ENCODE data around the gene SIRT3. TPM values are rescaled to one million over a fixed set of nuclear protein-coding genes. Genes with fewer than 3 reads are reported as not detected.
A peak's percentile ranks its signal among the peaks of the same experiment; 100 is the strongest.

SIRT3 gene
- total RNA-seq, 2 donors from 2014 or later, result 36.5 to 39.0 TPM

GRCh38 chr11:206526-207207 lies 29.5 kb downstream of the SIRT3 start:
- Mint-ChIP-seq H3K4me3 (peak overlapping the region; percentile 96), H3K27me3 (ENCODE audit: low read depth) (no peaks in the 10 kb centered on the region), H3K4me1 (ENCODE audit: low read depth) (peaks cover 55% of the 10 kb centered on the region), H3K27ac (peak overlapping the region; percentile 99), H3K36me3 (ENCODE audit: insufficient read depth in 2 of 2) (peaks cover 10 to 13% of the 10 kb centered on the region in 2 donors), H3K9me3 (no peaks in the 10 kb centered on the region)
- DNase-seq (peak in 1 of 2 donors; percentile 22), ATAC-seq (replicated peaks in 1 of 2) (no peak)

GRCh38 chr11:206002-206384 lies 30.1 kb downstream of the SIRT3 start:
- DNase-seq (no peak), ATAC-seq (replicated peaks in 1 of 2) (no peak)
- Mint-ChIP-seq H3K9me3 (no peaks in the 10 kb centered on the region), H3K27me3 (ENCODE audit: low read depth) (no peaks in the 10 kb centered on the region), H3K4me1 (ENCODE audit: low read depth) (peaks cover 57% of the 10 kb centered on the region), H3K27ac (peak overlapping the region; percentile 77), H3K36me3 (ENCODE audit: insufficient read depth in 2 of 2) (peaks cover 9 to 13% of the 10 kb centered on the region in 2 donors), H3K4me3 (peak overlapping the region; percentile 96)

GRCh38 chr11:205221-206001 lies 30.7 kb downstream of the SIRT3 start:
- H3K36me3 Mint-ChIP-seq (ENCODE audit: insufficient read depth in 2 of 2), result peaks cover 9 to 13% of the 10 kb centered on the region in 2 donors
- no peaks in the 10 kb centered on the region for H3K27me3 Mint-ChIP-seq (ENCODE audit: low read depth)
- H3K9me3 Mint-ChIP-seq, result no peaks in the 10 kb centered on the region
- ATAC-seq (replicated peaks in 1 of 2) (no peak), DNase-seq (no peak)
- peaks cover 53% of the 10 kb centered on the region for H3K4me1 Mint-ChIP-seq (ENCODE audit: low read depth)
- H3K27ac Mint-ChIP-seq, result peak overlapping the region; percentile 22
- peak overlapping the region; percentile 96 for H3K4me3 Mint-ChIP-seq

GRCh38 chr11:204587-205109 lies 31.5 kb downstream of the SIRT3 start:
- no peaks in the 10 kb centered on the region for H3K9me3 Mint-ChIP-seq
- no peak for DNase-seq
- H3K27me3 Mint-ChIP-seq (ENCODE audit: low read depth), result no peaks in the 10 kb centered on the region
- H3K27ac Mint-ChIP-seq, result peak overlapping the region; percentile 22
- peaks cover 46% of the 10 kb centered on the region for H3K4me1 Mint-ChIP-seq (ENCODE audit: low read depth)
- peaks cover 9 to 11% of the 10 kb centered on the region in 2 donors for H3K36me3 Mint-ChIP-seq (ENCODE audit: insufficient read depth in 2 of 2)
- no peak for ATAC-seq (replicated peaks in 1 of 2)
- no peak overlapping the region for H3K4me3 Mint-ChIP-seq

GRCh38 chr11:203945-204586 lies 32.1 kb downstream of the SIRT3 start:
- peak overlapping the region; percentile 22 for H3K27ac Mint-ChIP-seq
- ATAC-seq (replicated peaks in 1 of 2) (no peak), DNase-seq (no peak)
- no peaks in the 10 kb centered on the region for H3K9me3 Mint-ChIP-seq
- H3K36me3 Mint-ChIP-seq (ENCODE audit: insufficient read depth in 2 of 2), result peaks cover 9 to 11% of the 10 kb centered on the region in 2 donors
- no peaks in the 10 kb centered on the region for H3K27me3 Mint-ChIP-seq (ENCODE audit: low read depth)
- H3K4me1 Mint-ChIP-seq (ENCODE audit: low read depth), result peaks cover 43% of the 10 kb centered on the region
- H3K4me3 Mint-ChIP-seq, result no peak overlapping the region

DNA sequence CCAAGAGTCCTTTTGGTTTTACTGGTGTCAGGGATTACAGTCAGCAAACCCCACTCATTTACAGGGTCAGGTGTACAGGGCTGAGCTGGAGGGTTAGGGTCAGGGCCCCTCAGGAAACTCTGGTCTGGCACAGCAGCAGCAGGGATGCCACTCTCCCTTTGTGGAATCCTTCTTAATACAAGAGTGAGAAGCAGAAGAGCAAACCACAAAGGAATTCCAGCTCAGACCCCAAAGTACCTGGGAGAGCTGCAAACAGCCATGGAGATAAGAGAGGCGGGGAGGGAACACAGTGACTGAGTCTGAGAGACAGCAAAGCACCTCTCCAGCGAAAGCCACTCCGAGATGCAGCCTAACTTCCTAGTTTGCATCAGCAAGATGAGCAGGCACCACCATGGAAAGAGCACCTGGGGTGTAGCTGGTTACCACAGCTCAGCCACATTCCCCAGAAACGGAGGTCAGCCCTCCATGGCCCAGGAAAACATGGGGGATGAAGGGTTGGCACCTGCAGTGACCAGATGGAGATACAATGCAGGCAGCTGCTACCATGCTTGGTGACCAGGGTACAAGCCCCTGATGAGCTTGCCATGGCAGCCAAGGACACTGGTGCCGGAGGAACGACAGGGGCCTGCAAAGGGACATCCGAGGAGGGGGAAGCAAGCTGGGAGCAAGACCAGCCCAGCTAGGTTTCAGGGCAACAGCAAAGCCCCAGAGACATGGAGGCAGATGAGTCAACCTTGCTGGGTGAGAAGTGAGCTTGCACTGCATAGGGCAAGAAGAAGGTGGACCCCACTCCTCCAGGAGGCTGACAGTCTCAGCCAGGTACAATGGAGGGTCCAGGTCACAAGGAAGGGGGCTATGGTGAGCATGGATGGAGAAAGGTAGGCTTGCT lies 32.8 kb downstream of the SIRT3 start:
- Mint-ChIP-seq H3K4me3 (peak overlapping the region; percentile 64 to 72), H3K27me3 (ENCODE audit: low read depth) (no peaks in the 10 kb centered on the region), H3K36me3 (ENCODE audit: insufficient read depth in 2 of 2) (peaks cover 8 to 9% of the 10 kb centered on the region in 2 donors), H3K4me1 (ENCODE audit: low read depth) (peaks cover 43% of the 10 kb centered on the region), H3K9me3 (no peaks in the 10 kb centered on the region), H3K27ac (peak overlapping the region; percentile 80)
- ATAC-seq (replicated peaks in 1 of 2) (no peak), DNase-seq (no peak)

DNA sequence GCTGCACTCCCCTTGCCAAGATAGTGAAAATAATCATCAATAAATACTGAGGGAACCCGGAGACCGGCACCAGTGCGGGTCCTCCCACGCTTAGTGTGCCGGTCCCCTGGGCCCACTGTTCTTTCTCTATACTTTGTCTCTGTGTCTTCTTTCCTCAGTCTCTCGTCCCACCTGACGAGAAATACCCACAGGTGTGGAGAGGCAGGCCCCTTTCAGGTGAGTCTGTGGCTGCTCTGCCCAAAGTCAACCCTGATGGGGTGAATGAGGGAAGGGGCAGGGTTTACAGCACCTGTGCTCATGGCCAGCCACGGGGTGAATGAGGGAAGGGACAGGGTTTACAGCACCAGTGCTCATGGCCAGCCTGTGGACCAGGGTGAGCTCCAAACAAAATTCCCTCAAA lies 33.7 kb downstream of the SIRT3 start:
- peak overlapping the region; percentile 64 to 72 for H3K4me3 Mint-ChIP-seq
- H3K27me3 Mint-ChIP-seq (ENCODE audit: low read depth), result no peaks in the 10 kb centered on the region
- DNase-seq (no peak), ATAC-seq (replicated peaks in 1 of 2) (no peak)
- H3K36me3 Mint-ChIP-seq (ENCODE audit: insufficient read depth in 2 of 2), result peaks cover 3 to 6% of the 10 kb centered on the region in 2 donors
- H3K9me3 Mint-ChIP-seq, result no peaks in the 10 kb centered on the region
- H3K4me1 Mint-ChIP-seq (ENCODE audit: low read depth), result peaks cover 43% of the 10 kb centered on the region
- H3K27ac Mint-ChIP-seq, result peak overlapping the region; percentile 80

GRCh38 chr11:201966-202365 lies 34.2 kb downstream of the SIRT3 start:
- Mint-ChIP-seq H3K4me1 (ENCODE audit: low read depth) (peaks cover 43% of the 10 kb centered on the region), H3K9me3 (no peaks in the 10 kb centered on the region), H3K36me3 (ENCODE audit: insufficient read depth in 2 of 2) (peaks cover 3% of the 10 kb centered on the region in 2 donors), H3K27me3 (ENCODE audit: low read depth) (no peaks in the 10 kb centered on the region), H3K27ac (peak overlapping the region; percentile 80), H3K4me3 (peak overlapping the region; percentile 64 to 72)
- ATAC-seq (replicated peaks in 1 of 2) (no peak), DNase-seq (no peak)

DNA sequence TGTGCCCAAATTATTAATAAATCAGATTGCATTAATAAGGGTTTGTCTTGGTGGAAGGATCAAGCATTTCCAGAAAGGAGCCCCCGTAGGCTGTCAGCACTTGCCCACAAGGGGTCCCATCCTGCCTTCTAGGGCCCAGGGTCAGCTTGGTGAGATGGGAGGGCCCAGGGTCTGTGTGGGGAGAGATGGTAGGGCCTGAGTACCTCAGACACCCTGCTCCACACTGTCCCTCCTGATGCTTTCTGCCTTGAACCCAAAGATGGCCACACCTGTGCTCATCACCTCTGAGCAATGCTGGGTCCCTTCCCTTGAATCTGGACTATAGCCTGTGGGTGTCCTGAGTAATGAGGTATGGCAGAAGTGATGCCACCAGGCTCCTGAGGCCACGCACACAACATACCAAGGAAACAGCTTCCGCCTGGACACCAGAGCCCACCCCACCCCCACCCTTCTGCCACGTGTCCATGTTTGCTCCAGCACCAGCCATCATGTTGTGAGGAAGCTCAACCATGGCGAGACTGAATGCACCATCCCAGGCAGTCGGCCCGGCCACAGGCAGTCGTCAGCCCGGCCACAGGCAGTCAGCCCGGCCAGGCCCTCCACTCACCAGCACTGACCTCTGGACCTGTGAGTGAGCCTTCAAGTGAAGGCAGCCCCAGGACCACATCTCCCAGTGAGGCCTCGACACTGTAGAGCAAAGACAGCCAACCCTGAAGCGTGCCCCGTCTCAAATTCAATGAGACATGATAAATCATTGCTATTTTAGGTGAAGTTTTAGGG lies 35.7 kb downstream of the SIRT3 start:
- H3K4me3 Mint-ChIP-seq, result no peak overlapping the region
- H3K27ac Mint-ChIP-seq, result no peak overlapping the region
- ATAC-seq (replicated peaks in 1 of 2) (no peak), DNase-seq (no peak)
- peaks cover 32% of the 10 kb centered on the region for H3K4me1 Mint-ChIP-seq (ENCODE audit: low read depth)
- peaks cover 2% of the 10 kb centered on the region in 2 donors for H3K36me3 Mint-ChIP-seq (ENCODE audit: insufficient read depth in 2 of 2)
- no peaks in the 10 kb centered on the region for H3K9me3 Mint-ChIP-seq
- H3K27me3 Mint-ChIP-seq (ENCODE audit: low read depth), result no peaks in the 10 kb centered on the region

DNA sequence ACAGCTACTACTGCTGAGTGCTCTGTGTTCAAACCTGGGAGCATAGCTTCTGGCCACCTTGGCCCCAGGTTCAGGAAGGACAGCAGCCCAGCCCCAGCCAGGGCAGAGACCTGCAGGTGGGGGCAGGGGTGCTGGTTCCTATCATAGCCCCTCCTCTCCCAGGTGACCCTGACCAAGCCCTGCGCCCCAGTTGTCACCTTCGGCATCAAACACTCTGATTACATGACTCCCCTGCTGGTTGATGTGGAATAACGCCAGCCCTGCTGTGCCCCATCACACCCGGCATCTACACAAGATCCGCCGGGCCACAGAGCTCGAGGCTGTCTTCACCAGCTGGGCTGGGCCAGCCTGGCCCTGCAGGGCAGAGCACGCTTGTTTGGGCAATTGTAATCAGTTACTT lies 36.4 kb downstream of the SIRT3 start:
- peaks cover 2% of the 10 kb centered on the region in 2 donors for H3K36me3 Mint-ChIP-seq (ENCODE audit: insufficient read depth in 2 of 2)
- ATAC-seq (replicated peaks in 1 of 2) (no peak), DNase-seq (no peak)
- H3K9me3 Mint-ChIP-seq, result no peaks in the 10 kb centered on the region
- no peak overlapping the region for H3K4me3 Mint-ChIP-seq
- H3K27me3 Mint-ChIP-seq (ENCODE audit: low read depth), result no peaks in the 10 kb centered on the region
- no peak overlapping the region for H3K27ac Mint-ChIP-seq
- H3K4me1 Mint-ChIP-seq (ENCODE audit: low read depth), result peaks cover 32% of the 10 kb centered on the region

DNA sequence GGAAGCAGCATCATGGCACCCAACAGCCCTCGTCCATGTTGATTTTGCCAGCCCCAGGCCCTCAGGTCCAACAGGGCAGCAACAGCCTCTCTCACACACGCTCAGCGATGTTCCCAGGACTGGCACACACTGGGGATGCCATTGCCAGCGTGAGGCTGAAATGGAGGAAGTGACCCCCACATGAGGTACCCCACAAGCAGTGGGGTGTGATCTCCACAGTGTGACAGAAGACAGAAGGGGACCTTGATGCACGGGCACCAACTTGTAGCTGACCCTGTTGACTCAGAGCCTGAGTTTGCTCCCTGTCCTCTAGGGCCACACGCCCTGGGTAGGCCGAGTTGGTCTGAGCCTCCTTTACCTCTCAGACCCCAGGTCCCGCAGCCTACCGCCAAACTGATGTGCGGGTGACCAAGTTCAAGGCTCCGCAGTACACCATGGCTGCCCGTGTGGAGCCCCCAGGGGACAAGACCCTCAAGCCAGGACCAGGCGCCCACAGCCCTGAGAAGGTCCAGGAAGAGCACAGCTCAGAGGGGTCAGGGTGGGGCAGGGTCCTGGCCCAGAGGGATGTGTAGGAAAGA lies 37.0 kb downstream of the SIRT3 start:
- Mint-ChIP-seq H3K27me3 (ENCODE audit: low read depth) (no peaks in the 10 kb centered on the region), H3K4me1 (ENCODE audit: low read depth) (peaks cover 31% of the 10 kb centered on the region), H3K36me3 (ENCODE audit: insufficient read depth in 2 of 2) (peaks cover 2% of the 10 kb centered on the region in 2 donors), H3K9me3 (no peaks in the 10 kb centered on the region), H3K4me3 (no peak overlapping the region), H3K27ac (no peak overlapping the region)
- DNase-seq (no peak), ATAC-seq (replicated peaks in 1 of 2) (no peak)
